Gastroesophageal sphincter (tissue), 4 donors: ENCODE results near the gene USP54. TPM values are rescaled to one million over a fixed set of nuclear protein-coding genes. Genes with fewer than 3 reads are reported as not detected.
A peak's percentile ranks its signal among the peaks of the same experiment; 100 is the strongest.

ENCODE experiments used
- ATAC-seq: fragments of 150-250 bp; one replicate; pipeline ENCODE4 v1.9.1; 2016; ENCODE audit warnings: mild to moderate bottlenecking, moderate library complexity
- H3K27ac ChIP-seq, 4 donors: fragments of 200-600 bp; sonication (generic) in 3 of 4; 1 replicate in 3 of 4; 2 replicates in 1 of 4; pipeline ENCODE4 v1.5.1; 2016 to 2019
- H3K27me3 ChIP-seq: fragments of 200-600 bp; sonication (generic); one replicate; pipeline ENCODE4 v1.5.1; 2019
- H3K36me3 ChIP-seq, 2 donors: fragments of 200-600 bp; sonication (generic); one replicate each; pipeline ENCODE4 v1.5.1; 2019; ENCODE audit warnings: control low read depth in 1 of 2
- H3K4me1 ChIP-seq, 3 donors: fragments of 200-600 bp; sonication (generic); 1 replicate in 2 of 3; 2 replicates in 1 of 3; pipeline ENCODE4 v1.5.1; 2016 to 2019; ENCODE audit warnings: control low read depth in 2 of 3
- H3K4me3 ChIP-seq, 2 donors: fragments of 200-600 bp; sonication (generic); one replicate each; pipeline ENCODE4 v1.5.1; 2019; ENCODE audit warnings: mild to moderate bottlenecking in 1 of 2, moderate library complexity in 1 of 2
- H3K9me3 ChIP-seq, 3 donors: fragments of 200-600 bp; sonication (generic); one replicate each; pipeline ENCODE4 v1.5.1; 2017 to 2019; ENCODE audit warnings: control low read depth in 2 of 3
- CTCF ChIP-seq, 4 experiments: fragments of 200-600 bp in 2 of 4; fragments of 450-650 bp in 2 of 4; sonication (generic) in 1 of 4; IDR thresholded peaks; one replicate each; pipeline ENCODE4 v1.5.1; 2017 to 2019; ENCODE audit warnings: antibody characterized with exemption in 4 of 4, mild to moderate bottlenecking in 2 of 4, moderate library complexity in 2 of 4
- EP300 ChIP-seq: sonication (generic); formaldehyde crosslinking; IDR thresholded peaks from one replicate; pipeline ENCODE4 v1.6.1; 2017; ENCODE audit warnings: antibody characterized with exemption, mild to moderate bottlenecking
- POLR2A ChIP-seq, 2 donors: fragments of 450-650 bp; IDR thresholded peaks; one replicate each; pipeline ENCODE4 v1.6.1; 2017; ENCODE audit warnings: antibody characterized with exemption in 2 of 2, mild to moderate bottlenecking in 2 of 2, moderate library complexity in 1 of 2
- POLR2AphosphoS5 ChIP-seq: sonication (generic); formaldehyde crosslinking; IDR thresholded peaks from one replicate; pipeline ENCODE4 v1.6.1; 2017; ENCODE audit warnings: antibody characterized with exemption
- WGBS, 2 donors: methylation state at CpG; one replicate each; pipeline ENCODE4 v1.1.5; 2018; ENCODE audit warnings: low coverage in 1 of 2; 5-methylcytosine and 5-hydroxymethylcytosine counted together
- total RNA-seq, 4 donors: library from RNA; depleted of rRNA; stranded (reverse); fragments of >200 nt; gene quantifications; one replicate each; pipeline ENCODE4 v1.1.0, GENCODE V29; 2016

The USP54 gene
- total RNA-seq, 4 donors from 2014 or later = 27.1 to 106 (median 53.8) TPM

- Histone ChIP-seq H3K9me3 (no peaks in the 10 kb centered on the region), H3K4me3 (no peak overlapping the region), H3K27ac (no peak overlapping the region), H3K27me3 (no peaks in the 10 kb centered on the region), H3K4me1 (peaks cover 0 to 3% (median 0%) of the 10 kb centered on the region in 3 donors), H3K36me3 (peaks cover 0 to 52% of the 10 kb centered on the region in 2 donors)
- TF ChIP-seq POLR2AphosphoS5 (no peak), EP300 (no peak), POLR2A (IDR thresholded peaks at IDR 0.05) (no peak), CTCF (IDR thresholded peaks at IDR 0.05) (no peak)
- 69 to 72% methylated on average over 3 to 7 of the region's 7 CpGs for WGBS, 2 donors
- no peak for ATAC-seq
Observed at GRCh38 chr10:73480158-73480557, 111.0 kb downstream of the USP54 start.

- Histone ChIP-seq H3K4me3 (no peak overlapping the region), H3K27ac (no peak overlapping the region), H3K36me3 (peaks cover 0 to 67% of the 10 kb centered on the region in 2 donors), H3K4me1 (no peaks in the 10 kb centered on the region), H3K9me3 (no peaks in the 10 kb centered on the region), H3K27me3 (no peaks in the 10 kb centered on the region)
- no peak for ATAC-seq
- 71 to 83% methylated on average over 3 of the region's 3 CpGs for WGBS, 2 donors
- no peak for TF ChIP-seq CTCF (IDR thresholded peaks at IDR 0.05)
- TF ChIP-seq POLR2AphosphoS5 = no peak
- TF ChIP-seq EP300 = no peak
- no peak for TF ChIP-seq POLR2A (IDR thresholded peaks at IDR 0.05)
Observed at GRCh38 chr10:73478636-73479035, 112.5 kb downstream of the USP54 start.

- Histone ChIP-seq H3K36me3 (peaks cover 0 to 91% of the 10 kb centered on the region in 2 donors), H3K4me1 (peaks cover 0 to 30% (median 3%) of the 10 kb centered on the region in 3 donors), H3K9me3 (no peaks in the 10 kb centered on the region), H3K4me3 (no peak overlapping the region), H3K27me3 (no peaks in the 10 kb centered on the region), H3K27ac (peak overlapping the region in 1 of 4 donors; percentile 29)
- no peak for TF ChIP-seq CTCF (IDR thresholded peaks at IDR 0.05)
- TF ChIP-seq POLR2AphosphoS5 = no peak
- no peak for TF ChIP-seq EP300
- no peak for TF ChIP-seq POLR2A (IDR thresholded peaks at IDR 0.05)
- WGBS, 2 donors = 55 to 74% methylated on average over 3 of the region's 3 CpGs
- no peak for ATAC-seq
Observed at GRCh38 chr10:73471226-73471625, 119.9 kb downstream of the USP54 start.

DNA sequence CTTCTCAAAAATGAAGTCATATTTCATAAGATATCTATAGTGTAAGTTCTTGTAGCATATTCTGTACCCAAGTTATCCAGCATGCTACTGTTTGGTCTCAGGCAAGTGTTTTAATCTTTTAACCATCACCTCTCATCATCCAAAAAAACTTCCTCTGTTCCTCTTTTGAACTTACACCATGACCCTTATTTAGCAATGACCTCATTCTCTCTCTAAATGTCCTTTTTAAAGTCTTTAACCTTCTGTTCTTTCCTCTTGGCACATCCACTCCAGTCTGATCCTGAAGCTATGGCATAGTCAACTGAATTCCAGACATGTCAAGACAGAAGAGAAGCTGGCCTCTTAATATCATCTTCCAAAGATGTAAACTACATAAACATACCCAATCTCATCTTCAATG lies 121.6 kb downstream of the USP54 start:
- H3K36me3 ChIP-seq = peaks cover 0 to 86% of the 10 kb centered on the region in 2 donors
- ATAC-seq = no peak
- no peaks in the 10 kb centered on the region for H3K27me3 ChIP-seq
- H3K9me3 ChIP-seq = no peaks in the 10 kb centered on the region
- H3K4me3 ChIP-seq = no peak overlapping the region
- TF ChIP-seq CTCF (IDR thresholded peaks at IDR 0.05) = no peak
- no peak for TF ChIP-seq EP300
- no peak for TF ChIP-seq POLR2A (IDR thresholded peaks at IDR 0.05)
- no peak for TF ChIP-seq POLR2AphosphoS5
- H3K4me1 ChIP-seq = peaks cover 0 to 41% (median 3%) of the 10 kb centered on the region in 3 donors
- no peak overlapping the region for H3K27ac ChIP-seq

- no peak overlapping the region for H3K4me3 ChIP-seq
- 80% methylated on average over 2 of the region's 2 CpGs; no CpG with 5 or more reads in 1 of the 2 donors for WGBS, 2 donors
- no peak for ATAC-seq
- peaks cover 0 to 76% of the 10 kb centered on the region in 2 donors for H3K36me3 ChIP-seq
- TF ChIP-seq POLR2A (IDR thresholded peaks at IDR 0.05) (no peak), POLR2AphosphoS5 (no peak), CTCF (IDR thresholded peaks at IDR 0.05) (no peak), EP300 (no peak)
- peaks cover 0 to 41% (median 3%) of the 10 kb centered on the region in 3 donors for H3K4me1 ChIP-seq
- H3K27ac ChIP-seq = no peak overlapping the region
- no peaks in the 10 kb centered on the region for H3K27me3 ChIP-seq
- H3K9me3 ChIP-seq = no peaks in the 10 kb centered on the region
Observed at GRCh38 chr10:73467206-73467605, 123.9 kb downstream of the USP54 start.
